ENCODE measurements around the gene GOLGA3. TPM values are rescaled to one million over a fixed set of nuclear protein-coding genes. Genes with fewer than 3 reads are reported as not detected.

GOLGA3 gene
- total and polyA plus RNA-seq, 12 donors, result 10.8 to 46.1 (median 34.8) TPM

- Histone ChIP-seq H3K4me3 (no peak overlapping the region), H3K36me3 (peaks cover 0 to 79% (median 40%) of the 10 kb centered on the region in 9 donors), H3K27ac (no peak overlapping the region), H3K27me3 (no peaks in the 10 kb centered on the region), H3K9me3 (no peaks in the 10 kb centered on the region), H3K4me1 (peaks cover 0 to 13% (median 0%) of the 10 kb centered on the region in 9 donors)
- WGBS, 2 donors, result 93 to 96% methylated on average over 15 of the region's 15 CpGs
- intact Hi-C loops (cut with DNase I), result no loop called here
- ATAC-seq, result no peak
- no peak for DNase-seq
- TF ChIP-seq, protein P1, sequence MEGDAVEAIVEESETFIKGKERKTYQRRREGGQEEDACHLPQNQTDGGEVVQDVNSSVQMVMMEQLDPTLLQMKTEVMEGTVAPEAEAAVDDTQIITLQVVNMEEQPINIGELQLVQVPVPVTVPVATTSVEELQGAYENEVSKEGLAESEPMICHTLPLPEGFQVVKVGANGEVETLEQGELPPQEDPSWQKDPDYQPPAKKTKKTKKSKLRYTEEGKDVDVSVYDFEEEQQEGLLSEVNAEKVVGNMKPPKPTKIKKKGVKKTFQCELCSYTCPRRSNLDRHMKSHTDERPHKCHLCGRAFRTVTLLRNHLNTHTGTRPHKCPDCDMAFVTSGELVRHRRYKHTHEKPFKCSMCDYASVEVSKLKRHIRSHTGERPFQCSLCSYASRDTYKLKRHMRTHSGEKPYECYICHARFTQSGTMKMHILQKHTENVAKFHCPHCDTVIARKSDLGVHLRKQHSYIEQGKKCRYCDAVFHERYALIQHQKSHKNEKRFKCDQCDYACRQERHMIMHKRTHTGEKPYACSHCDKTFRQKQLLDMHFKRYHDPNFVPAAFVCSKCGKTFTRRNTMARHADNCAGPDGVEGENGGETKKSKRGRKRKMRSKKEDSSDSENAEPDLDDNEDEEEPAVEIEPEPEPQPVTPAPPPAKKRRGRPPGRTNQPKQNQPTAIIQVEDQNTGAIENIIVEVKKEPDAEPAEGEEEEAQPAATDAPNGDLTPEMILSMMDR (IDR thresholded peaks at IDR 0.05), result no peak
Observed at GRCh38 chr12:132841151-132841550, 12.5 kb upstream of the GOLGA3 start.

GRCh38 chr12:132840536-132840935 is 11.9 kb upstream of the GOLGA3 start:
- intact Hi-C loops (cut with DNase I), result no loop called here
- Histone ChIP-seq H3K27me3 (no peaks in the 10 kb centered on the region), H3K4me3 (no peak overlapping the region), H3K27ac (no peak overlapping the region), H3K4me1 (peaks cover 0 to 13% (median 0%) of the 10 kb centered on the region in 9 donors), H3K9me3 (no peaks in the 10 kb centered on the region), H3K36me3 (peaks cover 0 to 73% (median 37%) of the 10 kb centered on the region in 9 donors)
- TF ChIP-seq, protein P1 (IDR thresholded peaks at IDR 0.05), result no peak
- ATAC-seq (peak in 1 of 8 donors; percentile 15), DNase-seq (no peak)
- WGBS, 2 donors, result 91 to 94% methylated on average over 20 of the region's 20 CpGs

DNA sequence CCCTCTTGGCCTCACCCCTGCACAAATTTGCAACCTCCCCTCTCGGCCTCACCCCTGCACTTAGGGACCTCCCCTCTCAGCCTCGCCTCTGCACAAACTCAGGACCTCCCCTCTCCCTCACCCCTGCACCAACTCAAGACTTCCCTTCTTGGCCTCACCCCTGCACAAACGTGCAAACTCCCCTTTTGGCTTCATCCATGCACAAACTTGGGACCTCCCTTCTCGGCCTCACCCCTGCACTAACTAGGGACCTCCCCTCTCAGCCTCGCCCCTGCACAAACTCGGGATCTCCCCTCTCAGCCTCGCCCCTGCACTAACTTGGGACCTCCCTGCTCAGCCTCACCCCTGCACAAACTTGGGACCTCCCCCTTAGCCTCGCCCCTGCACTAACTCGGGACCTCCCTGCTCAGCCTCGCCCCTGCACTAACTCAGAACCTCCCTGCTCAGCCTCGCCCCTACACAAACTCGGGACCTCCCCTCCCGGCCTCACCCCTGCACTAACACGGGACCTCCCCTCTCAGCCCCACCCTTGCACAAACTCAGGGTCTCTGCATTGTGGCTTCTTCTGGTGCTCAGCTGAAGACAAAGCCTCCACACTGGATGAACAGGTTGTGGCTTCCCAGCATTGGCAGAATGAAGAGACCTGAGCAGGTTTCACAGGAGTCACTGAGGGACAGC is 11.0 kb upstream of the GOLGA3 start:
- no peak for DNase-seq
- H3K4me1 ChIP-seq, result peaks cover 0 to 13% (median 0%) of the 10 kb centered on the region in 9 donors
- no peak overlapping the region for H3K27ac ChIP-seq
- no peak overlapping the region for H3K4me3 ChIP-seq
- H3K27me3 ChIP-seq, result no peaks in the 10 kb centered on the region
- no peaks in the 10 kb centered on the region for H3K9me3 ChIP-seq
- TF ChIP-seq, protein P1 (IDR thresholded peaks at IDR 0.05), result no peak
- ATAC-seq, result no peak
- H3K36me3 ChIP-seq, result peaks cover 0 to 68% (median 37%) of the 10 kb centered on the region in 9 donors
- 91% methylated on average over 14 of the region's 14 CpGs for WGBS, 2 donors
- intact Hi-C loops (cut with DNase I), result no loop called here

DNA sequence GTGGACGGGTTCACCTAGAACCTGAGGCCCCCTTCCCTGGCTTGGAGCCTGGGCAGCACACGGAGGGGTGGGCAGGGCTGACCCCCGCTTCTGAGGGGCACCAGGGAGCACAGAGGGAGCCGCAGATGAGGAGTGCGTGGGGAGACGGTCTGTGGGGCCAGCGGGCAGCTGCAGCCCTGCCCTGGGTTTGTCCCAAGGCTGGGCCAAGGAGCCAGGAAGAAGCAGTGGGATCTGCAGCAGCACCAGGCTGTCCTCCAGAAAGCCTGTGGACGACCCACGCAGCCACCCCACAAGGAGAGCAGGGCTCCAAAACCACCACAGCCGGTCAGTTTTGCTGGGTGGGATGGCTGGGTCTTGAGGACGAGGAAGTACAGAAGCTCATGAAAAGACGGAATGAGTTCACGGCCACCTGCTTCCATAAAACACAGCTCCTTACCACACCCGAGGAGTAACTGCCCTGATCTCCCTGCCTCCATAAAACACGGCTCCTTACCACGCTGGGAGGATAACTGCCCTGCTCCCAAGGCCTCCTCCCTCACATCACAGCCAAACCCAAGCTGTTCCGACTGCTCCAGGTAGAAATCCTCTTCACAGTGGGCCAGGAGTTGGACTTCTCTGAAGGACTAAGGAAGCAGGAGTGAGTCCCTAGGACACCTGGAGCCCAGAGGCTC is 9.9 kb upstream of the GOLGA3 start:
- Histone ChIP-seq H3K36me3 (peaks cover 0 to 66% (median 28%) of the 10 kb centered on the region in 9 donors), H3K4me1 (peaks cover 0 to 13% (median 0%) of the 10 kb centered on the region in 9 donors), H3K27me3 (no peaks in the 10 kb centered on the region), H3K27ac (peak overlapping the region in 8 of 10 donors; percentile 6 to 71 (median 52)), H3K9me3 (no peaks in the 10 kb centered on the region), H3K4me3 (no peak overlapping the region)
- intact Hi-C loops (cut with DNase I), result no loop called here
- ATAC-seq, result peak in 6 of 8 donors; percentile 16 to 51 (median 24)
- 85% methylated on average over 17 of the region's 17 CpGs for WGBS, 2 donors
- TF ChIP-seq, protein P1 (IDR thresholded peaks at IDR 0.05), result no peak
- DNase-seq, result no peak

Data from heart right ventricle (tissue), 16 donors.